Gastrocnemius medialis (tissue), 4 donors: ENCODE results near the gene TMEM87B. TPM values are rescaled to one million over a fixed set of nuclear protein-coding genes. Genes with fewer than 3 reads are reported as not detected.

Source experiments
- ATAC-seq, 2 donors: fragments of 150-250 bp; one replicate each; pipeline ENCODE4 v1.9.1; 2016
- DNase-seq, 2 donors: peaks; one replicate each; pipeline ENCODE4 v3.0.0-alpha.2; 2019
- H3K27ac ChIP-seq, 4 donors: fragments of 200-600 bp; sonication (generic); 1 replicate in 1 of 4; 2 replicates in 3 of 4; pipeline ENCODE4 v1.5.1; 2016 to 2018; ENCODE audit warnings: mild to moderate bottlenecking in 2 of 4, moderate library complexity in 1 of 4
- H3K27me3 ChIP-seq, 3 donors: fragments of 200-600 bp; sonication (generic) in 2 of 3; 1 replicate in 1 of 3; 2 replicates in 2 of 3; pipeline versions ENCODE4 v1.5.1 to v1.6.0; 2016 to 2019; ENCODE audit warnings: mild to moderate bottlenecking in 1 of 3, moderate library complexity in 1 of 3
- H3K36me3 ChIP-seq, 2 donors: fragments of 200-600 bp; sonication (generic) in 1 of 2; one replicate each; pipeline ENCODE4 v1.5.1; 2017 to 2018
- H3K4me1 ChIP-seq, 2 donors: fragments of 200-600 bp; sonication (generic) in 1 of 2; one replicate each; pipeline ENCODE4 v1.5.1; 2016 to 2017; ENCODE audit warnings: mild to moderate bottlenecking in 2 of 2
- H3K4me3 ChIP-seq, 4 donors: fragments of 200-600 bp; sonication (generic) in 3 of 4; 1 replicate in 1 of 4; 2 replicates in 3 of 4; pipeline ENCODE4 v1.5.1; 2016 to 2019; ENCODE audit warnings: mild to moderate bottlenecking in 2 of 4
- H3K9me3 ChIP-seq, 3 donors: fragments of 200-600 bp; sonication (generic) in 2 of 3; 1 replicate in 1 of 3; 2 replicates in 2 of 3; pipeline ENCODE4 v1.5.1; 2016 to 2019
- CTCF ChIP-seq, 5 experiments: fragments of 450-650 bp in 3 of 5; fragments of 200-600 bp in 2 of 5; sonication (generic) in 2 of 5; IDR thresholded peaks in 4 of 5; conservative IDR thresholded peaks in 1 of 5; 1 replicate in 4 of 5; 2 replicates in 1 of 5; pipeline ENCODE4 v1.5.1; 2016 to 2019; ENCODE audit warnings: antibody characterized with exemption in 5 of 5, mild to moderate bottlenecking in 3 of 5, moderate library complexity in 3 of 5
- POLR2A ChIP-seq, 2 donors: fragments of 450-650 bp; IDR thresholded peaks; one replicate each; pipeline ENCODE4 v1.6.1; 2017; ENCODE audit warnings: antibody characterized with exemption in 2 of 2, mild to moderate bottlenecking in 2 of 2, moderate library complexity in 2 of 2
- in situ Hi-C, 4 donors: fragments of 200-750 bp; cut with MboI; loops; one replicate each; pipeline versions ENCODE4 v1.15.0 to v1.8.0; 2017; ENCODE audit warnings: low sequenced_read_pairs in 4 of 4
- intact Hi-C: fragments of 100-400 bp; cut with DNase I; formaldehyde crosslinking; loops from one replicate; pipeline ENCODE4 v1.15.1; 2023; ENCODE audit warnings: low total_unique reads
- total RNA-seq, 4 donors: library from RNA; depleted of rRNA; stranded (reverse); fragments of >200 nt; gene quantifications; one replicate each; pipeline versions ENCODE4 v1.1.0 to v1.2.3, GENCODE V29; 2016

The TMEM87B gene
- total RNA-seq, 4 donors from 2014 or later: 2.6 to 5.0 (median 3.1) TPM

GRCh38 chr2:112081262-112081661, 26.2 kb downstream of the TMEM87B start:
- no peaks in the 10 kb centered on the region for H3K9me3 ChIP-seq
- DNase-seq: no peak
- H3K4me1 ChIP-seq: no peaks in the 10 kb centered on the region
- intact Hi-C loops (no loop called here), in situ Hi-C loops (no loop called here)
- no peaks in the 10 kb centered on the region for H3K27me3 ChIP-seq
- no peak overlapping the region for H3K4me3 ChIP-seq
- H3K27ac ChIP-seq: no peak overlapping the region
- H3K36me3 ChIP-seq: peaks cover 0 to 20% of the 10 kb centered on the region in 2 donors
- TF ChIP-seq CTCF (IDR thresholded peaks at IDR 0.05 in 4 of 5, conservative IDR thresholded peaks at IDR 0.05 in 1 of 5) (no peak), POLR2A (IDR thresholded peaks at IDR 0.05) (no peak)
- no peak for ATAC-seq

- no peak for ATAC-seq
- intact Hi-C loops (no loop called here), in situ Hi-C loops (no loop called here)
- Histone ChIP-seq H3K27me3 (no peaks in the 10 kb centered on the region), H3K9me3 (no peaks in the 10 kb centered on the region), H3K4me3 (no peak overlapping the region), H3K36me3 (peaks cover 0 to 30% of the 10 kb centered on the region in 2 donors), H3K4me1 (no peaks in the 10 kb centered on the region), H3K27ac (no peak overlapping the region)
- TF ChIP-seq CTCF (IDR thresholded peaks at IDR 0.05 in 4 of 5, conservative IDR thresholded peaks at IDR 0.05 in 1 of 5) (no peak), POLR2A (IDR thresholded peaks at IDR 0.05) (no peak)
- no peak for DNase-seq
These were observed 29.8 kb downstream of the TMEM87B start for GRCh38 chr2:112084689-112085374.

- in situ Hi-C loops: no loop called here
- Histone ChIP-seq H3K9me3 (no peaks in the 10 kb centered on the region), H3K4me3 (no peak overlapping the region), H3K27ac (no peak overlapping the region), H3K4me1 (no peaks in the 10 kb centered on the region), H3K27me3 (no peaks in the 10 kb centered on the region), H3K36me3 (peaks cover 0 to 31% of the 10 kb centered on the region in 2 donors)
- ATAC-seq: no peak
- intact Hi-C loops: no loop called here
- TF ChIP-seq POLR2A (IDR thresholded peaks at IDR 0.05): no peak
- TF ChIP-seq CTCF (IDR thresholded peaks at IDR 0.05 in 4 of 5, conservative IDR thresholded peaks at IDR 0.05 in 1 of 5): no peak
- no peak for DNase-seq
These were observed 30.3 kb downstream of the TMEM87B start for GRCh38 chr2:112085375-112085730.

- H3K4me3 ChIP-seq: no peak overlapping the region
- ATAC-seq (no peak), DNase-seq (no peak)
- peaks cover 0 to 32% of the 10 kb centered on the region in 2 donors for H3K36me3 ChIP-seq
- H3K27me3 ChIP-seq: no peaks in the 10 kb centered on the region
- H3K4me1 ChIP-seq: no peaks in the 10 kb centered on the region
- in situ Hi-C loops: no loop called here
- H3K27ac ChIP-seq: no peak overlapping the region
- no peaks in the 10 kb centered on the region for H3K9me3 ChIP-seq
- intact Hi-C loops: no loop called here
- TF ChIP-seq POLR2A (IDR thresholded peaks at IDR 0.05) (no peak), CTCF (IDR thresholded peaks at IDR 0.05 in 4 of 5, conservative IDR thresholded peaks at IDR 0.05 in 1 of 5) (no peak)
These were observed 31.0 kb downstream of the TMEM87B start for GRCh38 chr2:112085916-112086669.
